ENCODE results near the gene ANKH. TPM values are rescaled to one million over a fixed set of nuclear protein-coding genes. Genes with fewer than 3 reads are reported as not detected.
A peak's percentile ranks its signal among the peaks of the same experiment; 100 is the strongest.

The ANKH gene
- total and polyA plus RNA-seq, 10 of the 15 experiments (the other 5 are each of a cell fraction or from before 2014, with no cell fraction given), result 2.1 to 43.9 (median 14.4) TPM

- peak; percentile 96 for TF ChIP-seq ZBTB40 (IDR thresholded peaks at IDR 0.05; ENCODE audit: borderline replicate concordance)
- TF ChIP-seq MEF2A (IDR thresholded peaks at IDR 0.05; ENCODE audit: insufficient read depth, low read depth, low read length), result peak; percentile 48; the same call in 1 of the 2 replicates
- peak; percentile 80 for TF ChIP-seq SKIL (IDR thresholded peaks at IDR 0.05; ENCODE audit: low read depth, poor library complexity, severe bottlenecking)
- no peak for TF ChIP-seq NFXL1 (IDR thresholded peaks at IDR 0.05; ENCODE audit: borderline replicate concordance)
- no peak for TF ChIP-seq ASH2L (IDR thresholded peaks at IDR 0.05; ENCODE audit: borderline replicate concordance, low read depth)
- TF ChIP-seq RB1 (IDR thresholded peaks at IDR 0.05; ENCODE audit: borderline replicate concordance), result peak; percentile 79; the same call in 1 of the 2 replicates
- 0 out of 2 replicates have a peak, but pooled peaks have one; percentile 15 for TF ChIP-seq CREB1 (IDR thresholded peaks at IDR 0.05; ENCODE audit: low read depth)
- no peak for TF ChIP-seq PAX8 (IDR thresholded peaks at IDR 0.05)
- TF ChIP-seq ATF7 (IDR thresholded peaks at IDR 0.05; ENCODE audit: low read depth), result peak; percentile 40; the same call in 1 of the 2 replicates
- TF ChIP-seq BCL11A (IDR thresholded peaks at IDR 0.05; ENCODE audit: low read depth, low read length), result 0 out of 2 replicates have a peak, but pooled peaks have one; percentile 33
- no peak for TF ChIP-seq NFYA (IDR thresholded peaks at IDR 0.05; ENCODE audit: borderline replicate concordance, low read depth, low read length)
- peak; percentile 22 to 71; a peak in 2 of 4 replicates for TF ChIP-seq EP300 (IDR thresholded peaks at IDR 0.05; ENCODE audit: borderline replicate concordance in 1 of 2, control insufficient read depth in 1 of 2, low read depth in 2 of 2, low read length in 2 of 2)
- no peak for TF ChIP-seq NFYB (IDR thresholded peaks at IDR 0.05; ENCODE audit: insufficient read depth, low read depth, low read length)
- TF ChIP-seq ATF2 (IDR thresholded peaks at IDR 0.05; ENCODE audit: low read length), result peak; percentile 59; the same call in 1 of the 2 replicates
- no peak for TF ChIP-seq NR2C2 (IDR thresholded peaks at IDR 0.05; ENCODE audit: borderline replicate concordance, control insufficient read depth, insufficient read length, low read depth)
- 0 out of 2 replicates have a peak, but pooled peaks have one; percentile 28 for TF ChIP-seq MAX (IDR thresholded peaks at IDR 0.05; ENCODE audit: low read depth, low read length)
- TF ChIP-seq TAF1 (IDR thresholded peaks at IDR 0.05; ENCODE audit: borderline replicate concordance, low read depth, low read length), result 0 out of 2 replicates have a peak, but pooled peaks have one; percentile 13
- 0 out of 2 replicates have a peak, but pooled peaks have one; percentile 21 for TF ChIP-seq PKNOX1 (IDR thresholded peaks at IDR 0.05)
These were observed 195.7 kb downstream of the ANKH start (continued) for GRCh38 chr5:14675865-14676300.

Measured in GM12878 (cell line).